ENCODE measurements around the gene RRP15. TPM values are rescaled to one million over a fixed set of nuclear protein-coding genes. Genes with fewer than 3 reads are reported as not detected.

RRP15 gene
- total RNA-seq, 4 donors from 2014 or later = 13.1 to 27.4 (median 18.8) TPM

DNA sequence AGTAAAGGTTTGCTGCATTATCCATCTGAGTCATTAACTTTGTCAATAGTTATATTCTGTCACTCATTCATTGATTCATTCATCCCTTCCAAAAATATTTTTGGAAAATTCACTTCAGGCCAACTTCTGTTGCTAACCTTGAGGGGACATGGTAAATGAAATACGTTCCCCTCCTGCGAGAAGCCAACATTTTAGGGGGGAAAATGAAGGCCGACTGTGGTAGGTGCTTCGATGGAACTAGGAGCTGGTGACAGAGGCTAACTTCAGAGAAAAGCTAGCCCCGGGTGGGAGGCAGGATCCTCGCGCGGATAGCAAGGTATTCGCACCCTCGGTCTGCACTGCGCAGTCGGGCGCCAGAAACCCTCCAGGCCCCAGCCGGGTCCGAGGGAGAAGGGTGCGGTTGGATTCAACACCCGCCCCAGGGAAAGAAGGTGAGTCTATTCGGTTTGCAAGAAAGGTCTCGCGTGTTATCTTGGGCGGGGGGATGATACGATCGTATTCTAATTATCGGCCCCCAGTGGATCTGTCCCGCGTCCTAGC lies 646 bp upstream of the RRP15 start:
- Histone ChIP-seq H3K27me3 (no peaks in the 10 kb centered on the region), H3K9me3 (no peaks in the 10 kb centered on the region), H3K27ac (peak overlapping the region; percentile 82 to 93 (median 92)), H3K4me1 (peaks cover 16 to 18% of the 10 kb centered on the region in 2 donors), H3K4me3 (peak overlapping the region; percentile 62 to 99 (median 96)), H3K36me3 (no peaks in the 10 kb centered on the region)
- intact Hi-C loops (cut with DNase I; ENCODE audit: low total_unique reads) (loop anchor here (2.0 kb wide), 1 partner anchor 890 kb away; no protein-coding TSS in a partner anchor), in situ Hi-C loops (cut with MboI; ENCODE audit: low sequenced_read_pairs in 4 of 4) (no loop called here)
- no peak for ATAC-seq
- no peak for DNase-seq
- no peak for TF ChIP-seq POLR2A (IDR thresholded peaks at IDR 0.05)
- no peak for TF ChIP-seq CTCF (IDR thresholded peaks at IDR 0.05 in 4 of 5, conservative IDR thresholded peaks at IDR 0.05 in 1 of 5)

GRCh38 chr1:218292515-218292914 lies 7.4 kb downstream of the RRP15 start:
- TF ChIP-seq POLR2A (IDR thresholded peaks at IDR 0.05) = no peak
- no peak for TF ChIP-seq CTCF (IDR thresholded peaks at IDR 0.05 in 4 of 5, conservative IDR thresholded peaks at IDR 0.05 in 1 of 5)
- no peaks in the 10 kb centered on the region for H3K9me3 ChIP-seq
- ATAC-seq (no peak), DNase-seq (no peak)
- H3K4me3 ChIP-seq = no peak overlapping the region
- H3K36me3 ChIP-seq = no peaks in the 10 kb centered on the region
- H3K27ac ChIP-seq = no peak overlapping the region
- intact Hi-C loops (cut with DNase I; ENCODE audit: low total_unique reads) (no loop called here), in situ Hi-C loops (cut with MboI; ENCODE audit: low sequenced_read_pairs in 4 of 4) (no loop called here)
- no peaks in the 10 kb centered on the region for H3K27me3 ChIP-seq
- peaks cover 5 to 13% of the 10 kb centered on the region in 2 donors for H3K4me1 ChIP-seq

DNA sequence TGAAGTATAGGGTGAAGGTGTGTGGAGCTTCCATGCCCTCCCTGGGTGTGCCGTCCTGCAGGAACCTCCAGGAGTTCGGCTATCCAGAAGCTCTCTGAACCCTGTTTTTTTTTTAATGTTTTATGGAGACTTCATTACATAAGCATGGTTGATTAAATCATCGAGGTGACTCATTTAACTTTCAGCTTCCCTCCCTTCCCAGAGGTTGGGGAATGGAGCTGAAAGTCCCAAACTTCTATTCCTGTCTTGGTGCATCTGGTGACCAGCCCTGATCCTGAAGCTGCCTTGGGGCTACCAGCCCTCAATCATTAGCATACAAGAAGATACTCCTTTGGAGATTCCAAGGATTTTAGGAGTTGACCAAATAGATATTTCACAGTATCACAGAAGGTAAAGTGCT lies 9.5 kb downstream of the RRP15 start:
- ATAC-seq = no peak
- TF ChIP-seq CTCF (IDR thresholded peaks at IDR 0.05 in 4 of 5, conservative IDR thresholded peaks at IDR 0.05 in 1 of 5) (no peak), POLR2A (IDR thresholded peaks at IDR 0.05) (no peak)
- in situ Hi-C loops (cut with MboI; ENCODE audit: low sequenced_read_pairs in 4 of 4) = no loop called here

GRCh38 chr1:218296162-218296561 lies 11.1 kb downstream of the RRP15 start:
- TF ChIP-seq CTCF (IDR thresholded peaks at IDR 0.05 in 4 of 5, conservative IDR thresholded peaks at IDR 0.05 in 1 of 5) (no peak), POLR2A (IDR thresholded peaks at IDR 0.05) (no peak)
- in situ Hi-C loops (cut with MboI; ENCODE audit: low sequenced_read_pairs in 4 of 4) (no loop called here), intact Hi-C loops (cut with DNase I; ENCODE audit: low total_unique reads) (no loop called here)
- Histone ChIP-seq H3K4me3 (no peak overlapping the region), H3K27ac (no peak overlapping the region), H3K27me3 (no peaks in the 10 kb centered on the region), H3K36me3 (no peaks in the 10 kb centered on the region), H3K4me1 (peaks cover 3 to 9% of the 10 kb centered on the region in 2 donors), H3K9me3 (no peaks in the 10 kb centered on the region)
- ATAC-seq (no peak), DNase-seq (no peak)

More for the DNA sequence above, 9.5 kb downstream of the RRP15 start:
- intact Hi-C loops (cut with DNase I; ENCODE audit: low total_unique reads) = no loop called here
- no peak for DNase-seq
- Histone ChIP-seq H3K27ac (no peak overlapping the region), H3K36me3 (no peaks in the 10 kb centered on the region), H3K4me3 (no peak overlapping the region), H3K9me3 (no peaks in the 10 kb centered on the region), H3K4me1 (peaks cover 8 to 18% of the 10 kb centered on the region in 2 donors), H3K27me3 (no peaks in the 10 kb centered on the region)

DNA sequence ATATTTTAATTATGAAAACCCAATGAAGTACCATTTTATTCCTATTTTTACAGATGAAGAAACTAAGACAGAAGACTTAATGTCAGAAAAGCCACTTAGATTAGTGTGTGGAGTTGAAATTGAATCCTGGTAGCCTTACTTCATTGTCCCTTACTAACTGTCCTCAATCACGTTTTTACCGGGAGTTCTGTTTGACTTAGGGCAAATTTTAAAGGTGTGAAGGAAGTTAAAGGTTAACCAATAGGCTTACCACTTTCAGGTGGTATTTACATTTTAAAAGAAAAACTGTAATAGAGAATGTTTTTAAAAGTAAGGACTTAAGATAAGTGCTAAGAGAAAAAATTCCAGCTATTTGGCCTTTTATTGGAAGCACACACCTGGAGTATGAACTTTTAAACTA lies 12.4 kb downstream of the RRP15 start:
- no peaks in the 10 kb centered on the region for H3K9me3 ChIP-seq
- intact Hi-C loops (cut with DNase I; ENCODE audit: low total_unique reads) = no loop called here
- no peak for TF ChIP-seq CTCF (IDR thresholded peaks at IDR 0.05 in 4 of 5, conservative IDR thresholded peaks at IDR 0.05 in 1 of 5)
- no peak for TF ChIP-seq POLR2A (IDR thresholded peaks at IDR 0.05)
- H3K4me1 ChIP-seq = peaks cover 3 to 9% of the 10 kb centered on the region in 2 donors
- H3K27ac ChIP-seq = no peak overlapping the region
- no peak overlapping the region for H3K4me3 ChIP-seq
- no peaks in the 10 kb centered on the region for H3K27me3 ChIP-seq
- no peaks in the 10 kb centered on the region for H3K36me3 ChIP-seq
- in situ Hi-C loops (cut with MboI; ENCODE audit: low sequenced_read_pairs in 4 of 4) = no loop called here
- no peak for DNase-seq
- no peak for ATAC-seq

Measured in gastrocnemius medialis (tissue), 4 donors.